ENCODE data around the gene TAF5L.
"Not testable (repeated sequence)": the region's sequence is repeated elsewhere in the genome, so short reads cannot be mapped to it uniquely, and the experiment has no call there.

Gene TAF5L

DNA sequence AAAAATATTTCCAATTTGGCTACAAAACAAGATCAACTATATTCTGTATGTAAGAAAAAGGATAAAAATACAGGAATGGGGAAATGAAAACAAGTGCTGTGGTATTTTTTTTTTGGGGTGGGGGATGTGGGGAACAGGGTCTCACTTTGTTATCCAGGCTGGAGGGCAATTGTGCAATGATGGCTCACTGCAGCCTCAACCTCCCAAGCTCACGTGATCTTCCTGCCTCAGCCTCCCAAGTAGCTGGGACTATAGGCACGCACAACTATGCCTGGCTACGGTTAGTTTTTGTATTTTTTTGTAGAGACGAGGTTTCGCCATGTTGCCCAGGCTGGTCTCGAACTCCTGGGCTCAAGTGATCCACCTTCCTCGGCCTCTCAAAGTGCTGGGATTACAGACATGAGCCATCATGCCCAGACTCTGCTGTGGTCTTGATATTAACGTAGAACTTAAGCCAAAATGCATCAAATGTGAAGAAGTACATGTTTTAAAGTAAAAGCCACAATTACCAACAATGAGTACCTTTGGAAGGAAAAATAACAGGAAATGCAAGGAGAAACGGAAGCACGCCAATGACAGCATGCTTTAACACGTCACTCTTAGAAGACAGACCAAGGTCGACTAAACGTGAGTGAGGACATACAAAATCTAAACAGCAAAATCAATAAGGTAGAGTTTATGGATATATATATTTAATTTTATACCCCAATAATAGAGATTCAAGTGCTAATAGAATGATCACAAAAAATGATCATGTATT, 58.6 kb downstream of the TAF5L start:
- no peak for DNase-seq (ENCODE audit: low spot score)

DNA sequence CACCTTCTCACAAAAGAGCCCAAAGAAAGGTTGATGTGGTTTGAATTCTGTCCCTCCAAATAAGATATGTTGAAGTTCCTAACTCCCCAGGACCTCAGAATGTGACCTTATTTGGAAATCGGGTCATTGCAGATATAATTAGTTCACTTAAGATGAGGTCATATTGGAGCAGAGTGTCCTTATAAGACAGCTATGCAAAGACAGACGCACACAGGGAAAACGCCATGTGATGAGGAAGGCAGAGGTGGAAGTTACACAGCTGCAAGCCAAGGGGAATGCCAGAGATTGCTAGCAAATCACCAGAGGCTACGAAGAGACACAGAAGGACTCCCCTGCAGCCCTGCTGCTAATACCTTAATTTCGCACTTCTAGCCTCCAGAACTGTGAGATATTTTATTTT, 62.2 kb downstream of the TAF5L start:
- DNase-seq (ENCODE audit: low spot score), result peak; percentile 39

DNA sequence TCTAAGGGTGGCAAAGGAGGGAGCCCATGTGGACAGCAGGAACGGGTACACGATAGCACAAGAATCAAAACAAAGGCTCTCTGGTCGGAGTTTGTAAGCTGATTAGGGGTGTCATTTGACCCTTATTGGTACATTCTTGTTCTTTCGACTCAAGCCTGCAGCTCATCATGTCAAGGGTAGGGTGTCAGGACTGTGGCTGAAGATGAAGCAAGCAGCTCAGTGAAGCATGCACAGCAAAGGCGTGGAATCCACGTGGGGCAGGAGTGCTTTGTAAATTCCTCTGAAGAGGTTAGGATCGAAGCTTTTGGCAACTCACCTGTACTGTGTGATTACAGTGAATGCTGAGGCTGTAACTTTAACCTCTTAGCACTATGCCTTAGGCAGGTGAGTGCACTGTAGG, 62.7 kb downstream of the TAF5L start:
- DNase-seq (ENCODE audit: low spot score), result peak; percentile 61

DNA sequence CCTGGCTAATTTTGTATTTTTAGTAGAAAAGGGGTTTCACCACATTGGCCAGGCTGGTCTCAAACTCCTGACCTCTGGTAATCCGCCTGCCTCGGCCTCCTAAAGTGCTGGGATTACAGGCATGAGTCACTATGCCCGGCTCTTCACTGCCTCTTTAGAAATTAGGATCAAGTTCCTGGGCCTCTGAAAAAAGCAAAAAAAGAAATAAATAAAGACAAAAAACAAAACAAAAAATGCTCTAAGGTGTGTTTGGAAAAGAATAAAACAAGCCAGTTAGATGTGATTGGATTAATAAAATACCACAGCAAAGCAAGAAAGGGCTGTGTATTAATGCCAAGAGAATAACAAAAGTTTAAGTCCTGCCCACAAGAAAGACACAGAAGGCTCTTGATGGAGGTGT, 63.2 kb downstream of the TAF5L start:
- no peak for DNase-seq (ENCODE audit: low spot score)

DNA sequence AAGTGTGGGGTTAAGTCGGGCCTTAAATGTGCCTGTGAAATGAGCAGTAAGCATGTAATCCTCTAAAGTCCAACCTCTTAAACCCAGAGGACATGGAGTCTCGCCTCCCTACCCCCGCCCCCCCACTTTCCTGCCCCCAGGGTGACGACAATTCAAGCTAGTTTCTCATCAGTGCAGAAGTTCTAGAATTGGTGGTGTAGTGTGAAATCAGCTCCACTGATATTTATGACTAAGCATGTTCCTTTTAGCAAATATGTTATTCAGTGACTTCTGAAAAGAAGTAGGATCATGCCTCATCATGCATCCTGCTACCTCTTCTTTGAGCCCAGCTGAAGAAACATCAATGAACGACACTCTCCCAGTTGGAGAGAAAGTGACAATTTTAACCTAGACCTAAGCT, 64.8 kb downstream of the TAF5L start:
- DNase-seq (ENCODE audit: low spot score), result no peak

DNA sequence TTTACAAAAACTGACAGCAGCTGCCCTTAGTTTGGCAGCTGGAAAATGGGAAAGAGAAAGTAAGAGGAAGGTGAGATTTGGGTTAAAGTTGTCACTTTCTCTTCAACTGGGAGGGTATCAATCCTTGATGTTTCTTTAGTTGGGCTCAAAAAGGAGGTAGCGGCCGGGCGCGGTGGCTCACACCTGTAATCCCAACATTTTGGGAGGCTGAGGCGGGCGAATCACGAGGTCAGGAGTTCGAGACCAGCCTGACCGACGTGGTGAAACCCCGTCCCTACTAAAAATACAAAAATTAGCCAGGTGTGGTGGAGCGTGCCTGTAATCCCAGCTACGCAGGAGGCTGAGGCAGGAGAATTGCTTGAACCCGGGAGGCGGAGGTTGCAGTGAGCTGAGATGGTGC, 65.8 kb downstream of the TAF5L start:
- not testable (repeated sequence) for DNase-seq (ENCODE audit: low spot score)

DNA sequence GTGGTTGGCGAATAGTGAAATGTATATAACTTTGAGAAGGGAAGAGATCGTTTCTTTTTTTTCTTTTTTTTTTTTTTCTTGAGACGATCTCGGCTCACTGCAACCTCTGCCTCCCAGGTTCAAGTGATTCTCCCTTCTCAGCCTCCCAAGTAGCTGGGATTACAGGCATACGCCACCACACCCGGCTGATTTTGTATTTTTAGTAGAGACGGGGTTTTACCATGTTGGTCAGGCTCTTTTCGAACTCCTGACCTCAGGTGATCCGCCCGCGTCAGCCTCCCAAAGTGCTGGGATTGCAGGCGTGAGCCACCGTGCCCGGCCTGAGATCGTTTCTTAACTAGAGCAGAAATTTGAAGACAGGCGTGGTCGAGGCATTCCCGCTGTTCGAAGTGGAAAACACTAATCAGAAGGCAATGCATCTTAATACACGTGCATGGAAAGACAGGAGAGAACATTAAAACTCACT, 66.6 kb downstream of the TAF5L start:
- DNase-seq (ENCODE audit: low spot score), result peak; percentile 11

DNA sequence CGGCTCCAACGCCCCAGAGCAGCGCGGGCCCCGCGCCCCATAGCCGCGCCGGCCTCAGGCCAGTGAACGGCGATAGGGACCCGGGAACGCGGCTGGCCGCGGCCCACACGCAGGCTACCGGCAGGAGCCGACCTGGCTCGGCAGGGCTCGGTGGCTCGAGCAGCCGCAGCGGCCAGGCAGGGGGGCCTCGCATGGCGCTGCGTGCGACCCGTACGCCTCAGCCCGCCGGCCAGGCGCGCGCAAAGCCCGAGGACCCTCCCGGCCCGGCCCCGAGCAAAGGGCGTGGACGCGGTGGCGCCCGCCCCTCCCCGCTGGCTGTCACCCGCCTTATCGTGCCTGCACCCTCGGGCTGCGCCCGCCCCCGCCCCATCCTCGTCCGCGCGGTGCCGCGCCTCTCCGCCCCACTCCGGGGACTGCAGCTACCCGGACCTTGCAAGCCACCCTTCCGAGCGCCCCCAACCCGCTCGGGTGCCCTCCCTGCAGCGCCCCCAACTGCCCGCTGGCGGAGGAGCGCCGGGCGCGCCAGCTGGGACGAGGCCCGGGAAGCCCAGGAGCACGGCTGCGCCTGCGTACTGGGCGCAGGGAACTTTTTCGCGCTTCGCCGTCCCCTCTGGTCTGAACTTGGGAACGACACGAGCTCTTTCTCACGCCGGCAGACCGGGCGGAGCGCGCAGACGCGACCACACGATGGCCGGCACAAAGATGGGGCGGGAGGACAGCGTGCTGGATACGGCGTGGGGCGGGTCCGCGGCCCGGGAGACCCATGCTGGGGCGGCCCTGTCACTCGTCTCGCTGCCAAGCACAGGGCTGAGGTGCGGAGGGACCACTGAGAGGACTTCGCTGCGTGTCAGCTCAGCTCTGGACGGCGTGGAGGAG, 67.2 kb downstream of the TAF5L start, which contains the start of gene ABCB10:
Gene ABCB10, minus strand, starts transcription at position 248 of the 876 bp plus-strand sequence. Its CDS starts 55 bp downstream, at position 193.
- DNase-seq (ENCODE audit: low spot score), result peak; percentile 98

DNA sequence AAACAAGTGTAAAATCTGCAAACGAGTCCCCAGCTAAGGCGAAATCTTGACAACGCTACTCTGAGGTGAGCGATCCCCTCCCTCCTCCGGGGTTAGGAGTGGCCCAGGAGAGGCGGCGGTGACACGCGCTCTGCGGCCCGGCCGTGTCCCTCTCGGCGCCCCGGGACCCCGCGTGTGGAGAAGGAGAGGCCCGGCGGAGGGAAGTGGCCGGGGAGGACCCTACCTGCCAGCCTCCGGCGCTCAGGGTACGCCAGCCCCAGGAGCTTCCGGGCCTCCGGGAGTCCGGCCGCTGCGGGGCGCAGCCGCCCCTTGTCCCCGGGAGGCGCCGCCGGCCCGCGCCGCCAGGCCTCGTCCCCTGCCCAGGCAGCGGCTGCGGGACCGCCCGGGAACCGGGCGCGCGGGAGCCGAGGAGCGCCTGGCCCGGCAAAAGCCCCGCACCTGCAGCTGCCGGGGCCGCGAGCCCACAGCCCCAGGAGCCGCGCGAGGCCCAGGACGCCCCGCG, 68.0 kb downstream of the TAF5L start:
- peak; percentile 44 for DNase-seq (ENCODE audit: low spot score)

DNA sequence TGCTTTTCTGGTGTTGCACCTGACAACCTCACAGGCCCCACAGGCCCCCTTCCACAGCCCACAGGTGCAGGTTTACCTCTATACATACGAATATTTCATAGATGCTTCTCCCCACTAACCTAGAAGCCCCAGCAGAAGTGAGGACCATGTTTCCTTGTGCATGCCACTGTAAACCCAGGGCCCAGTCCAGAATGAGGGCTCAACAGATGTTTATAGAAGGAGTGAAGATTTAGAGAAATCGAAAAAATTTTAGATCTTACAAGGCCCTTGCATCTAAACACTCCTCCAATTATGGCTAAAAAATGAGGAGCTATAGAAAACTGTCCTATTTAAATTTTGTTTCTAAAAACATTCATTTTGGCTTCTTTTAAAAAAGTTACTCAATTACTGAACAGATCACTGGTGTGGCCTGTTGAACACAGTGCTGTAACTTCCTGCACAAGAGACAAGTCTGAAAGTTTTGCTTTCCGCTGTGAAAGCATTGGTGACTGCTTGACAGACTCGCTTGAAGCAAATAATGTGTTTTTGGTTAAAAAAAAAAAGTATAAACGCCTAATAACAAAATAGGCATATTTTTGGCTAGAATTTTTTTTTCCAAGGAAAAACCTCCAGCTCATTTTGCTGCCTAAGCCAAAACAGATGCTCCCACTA, 68.6 kb downstream of the TAF5L start:
- peak; percentile 22 for DNase-seq (ENCODE audit: low spot score)

DNA sequence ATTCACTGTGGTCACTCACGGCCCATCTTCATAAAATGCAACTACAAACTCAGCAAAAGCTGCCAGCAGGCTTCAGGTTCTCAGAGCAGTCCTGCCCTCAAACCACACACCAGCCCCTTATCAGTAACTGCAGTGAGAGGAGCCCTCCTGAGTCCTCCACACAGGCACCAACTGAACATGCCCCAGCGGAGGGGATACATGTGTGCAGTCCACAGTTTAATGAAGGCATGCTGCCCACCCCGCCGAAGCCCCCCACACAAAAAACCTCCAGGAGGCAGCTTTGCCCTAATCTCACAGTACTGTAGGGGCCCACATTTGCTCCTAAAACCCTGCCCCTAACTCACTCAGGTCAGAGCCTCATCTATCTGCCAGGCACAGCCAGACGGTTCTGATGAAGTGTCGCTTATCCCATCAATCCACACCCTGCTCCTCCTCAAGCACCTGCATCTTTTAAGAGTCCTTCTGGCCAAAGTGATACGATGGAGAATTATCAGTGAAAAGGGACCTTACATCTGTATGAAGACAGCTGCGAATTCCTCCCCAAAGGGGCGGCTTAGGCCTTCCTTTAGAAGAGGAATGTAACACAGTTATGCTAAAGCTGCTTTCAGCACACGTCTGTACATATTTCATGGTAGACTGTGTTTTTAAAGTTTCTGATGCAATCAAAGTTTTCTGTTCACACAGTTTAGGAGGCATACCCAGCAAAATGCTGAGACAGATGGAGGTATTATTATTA, 70.9 kb downstream of the TAF5L start:
- no peak for DNase-seq (ENCODE audit: low spot score)

DNA sequence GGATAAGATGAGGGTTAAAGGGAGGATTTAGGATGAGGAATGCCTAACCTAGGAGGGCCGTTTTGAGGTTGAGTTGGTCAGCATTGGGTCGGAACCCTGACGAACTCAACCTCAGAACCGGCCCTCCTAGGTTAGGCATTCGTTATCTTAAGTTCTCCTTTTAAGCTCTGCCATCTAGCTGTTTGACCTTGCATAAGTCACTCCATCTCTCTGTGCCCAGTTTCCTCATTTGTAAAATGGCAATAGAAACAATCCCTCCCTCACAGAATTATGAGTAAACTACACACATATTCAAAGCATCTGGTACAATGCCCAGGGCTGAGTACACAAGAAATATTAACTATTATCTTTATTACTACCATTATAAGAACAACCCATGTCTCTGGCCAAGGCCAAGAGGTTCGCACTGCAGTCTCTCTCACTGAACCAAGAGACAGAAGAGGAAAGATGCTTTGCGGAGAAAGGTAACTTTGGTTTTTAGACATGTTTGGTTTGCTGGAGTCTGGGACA, 72.2 kb downstream of the TAF5L start:
- DNase-seq (ENCODE audit: low spot score), result no peak

DNA sequence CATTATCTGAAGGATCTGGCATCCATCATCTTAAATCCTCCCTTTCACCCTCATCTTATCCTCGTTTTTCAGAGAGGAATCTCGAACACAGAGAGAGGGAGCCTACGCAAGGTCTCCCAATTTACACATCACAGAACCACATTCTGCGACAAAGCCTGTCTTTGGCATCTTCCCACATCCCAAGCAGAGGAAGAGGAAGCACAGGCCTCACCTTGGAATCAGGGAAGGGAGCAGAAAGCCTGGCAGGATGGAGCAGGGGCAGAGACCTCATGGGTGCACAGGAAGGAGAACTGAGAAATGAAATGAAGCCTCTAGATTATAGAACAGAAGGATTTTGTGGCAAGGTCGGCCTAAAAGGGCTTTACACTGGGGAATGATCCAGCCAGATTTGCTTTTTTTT, 73.2 kb downstream of the TAF5L start:
- no peak for DNase-seq (ENCODE audit: low spot score)

DNA sequence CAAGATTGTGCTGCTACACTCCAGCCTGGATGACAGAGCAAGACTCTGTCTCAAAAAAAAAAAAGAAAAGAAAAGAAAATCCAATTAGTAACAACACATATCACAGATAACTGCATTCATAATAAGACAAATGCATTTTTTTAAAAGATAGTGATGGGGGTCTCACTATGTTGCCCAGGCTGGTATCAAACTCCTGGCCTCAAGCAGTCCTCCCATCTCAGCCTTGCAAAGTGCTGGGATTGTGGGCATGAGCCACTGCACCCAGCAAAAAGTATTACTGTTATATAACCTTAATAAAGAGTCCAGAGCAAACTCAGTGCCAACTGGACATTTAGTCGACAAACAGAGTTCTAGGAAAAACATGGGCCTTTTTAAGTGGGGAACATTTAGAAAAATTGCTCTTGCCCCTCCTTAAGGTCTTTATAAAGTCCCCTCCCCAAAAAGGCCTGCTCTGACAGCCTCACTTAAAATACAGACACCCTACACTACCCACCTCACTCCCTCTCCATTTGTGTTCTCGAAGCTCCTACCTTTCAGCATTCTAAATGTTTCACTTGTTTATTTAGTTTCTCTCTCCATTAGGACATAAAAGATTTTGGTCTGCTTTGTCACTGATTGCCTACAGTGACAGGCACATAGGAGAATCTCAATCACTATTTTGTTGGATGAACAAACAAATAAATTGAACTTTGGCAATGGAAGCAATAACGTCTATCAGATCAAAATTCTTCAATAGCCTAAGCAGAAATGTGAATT, 74.9 kb downstream of the TAF5L start:
- DNase-seq (ENCODE audit: low spot score), result no peak

DNA sequence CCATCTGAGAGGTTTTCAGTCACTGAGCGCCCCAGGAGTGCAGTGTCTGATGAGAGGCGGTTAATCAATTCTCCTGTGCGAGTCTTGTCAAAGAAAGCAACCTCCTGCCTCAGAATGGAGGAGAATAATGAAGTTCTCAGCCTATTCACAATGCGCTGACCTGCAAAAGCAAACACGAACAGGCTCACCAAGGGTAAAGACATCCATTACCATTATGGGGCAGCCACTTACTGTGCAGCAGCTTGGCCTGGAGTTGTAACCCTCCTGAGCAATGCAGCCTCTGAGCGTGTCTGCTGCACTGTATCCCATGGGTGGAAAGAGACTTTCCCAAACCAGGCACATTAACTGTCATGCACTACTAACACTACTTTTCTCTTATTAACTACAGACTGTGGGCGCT, 78.4 kb downstream of the TAF5L start:
- no peak for DNase-seq (ENCODE audit: low spot score)

DNA sequence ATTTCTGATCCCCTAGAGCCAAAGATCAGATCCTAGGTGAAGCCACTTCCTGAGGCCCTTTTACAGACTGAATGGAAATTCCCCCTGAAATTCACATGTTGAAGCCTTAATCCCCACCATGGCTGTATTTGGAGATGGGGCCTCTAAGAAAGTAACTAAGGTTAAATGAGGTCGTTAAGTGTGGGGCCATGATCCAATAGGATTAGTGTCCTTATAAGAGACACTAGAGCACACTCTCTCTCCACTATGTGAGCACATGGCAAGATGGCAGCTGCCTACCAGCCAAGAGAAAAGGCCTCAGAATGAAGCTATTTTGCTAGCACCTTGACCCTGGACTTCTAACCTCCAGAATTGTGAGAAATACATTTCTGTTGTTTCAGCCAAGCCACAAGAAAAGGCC, 81.3 kb downstream of the TAF5L start:
- no peak for DNase-seq (ENCODE audit: low spot score)
